ENCODE measurements around the gene IFI27L1.

Gene IFI27L1

DNA sequence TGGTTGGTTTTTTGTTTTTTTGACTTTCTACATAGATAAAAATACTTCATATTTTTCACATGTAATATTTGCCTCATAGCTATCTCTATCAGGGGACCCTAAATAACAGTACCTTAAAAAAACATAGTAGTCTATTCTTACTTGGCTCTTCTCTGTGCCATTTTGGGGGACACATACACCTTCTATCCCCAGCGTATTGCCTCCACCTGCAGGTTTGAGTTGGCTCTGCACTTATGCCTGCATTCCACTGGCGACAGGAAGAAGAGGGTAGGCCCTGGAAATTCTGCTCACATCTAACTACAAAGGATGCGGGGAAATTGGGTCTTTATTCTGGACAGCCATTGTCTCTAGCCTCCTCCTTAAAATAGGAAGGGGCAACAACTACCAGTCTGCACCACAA lies 62.1 kb downstream of the IFI27L1 start:
- H3K36me3 ChIP-seq (ENCODE audit: control insufficient read depth, insufficient read depth, low read length): no peaks in the 10 kb centered on the region
- no peaks in the 10 kb centered on the region for H3K79me2 ChIP-seq (ENCODE audit: control insufficient read depth, insufficient read depth, low read length)
- no peak overlapping the region for H3K18ac ChIP-seq (ENCODE audit: low read length)
- no peaks in the 10 kb centered on the region for H3K4me1 ChIP-seq (ENCODE audit: control insufficient read depth, low read depth, low read length)
- no peak overlapping the region for H3K4me2 ChIP-seq (ENCODE audit: low read length)
- H2AK5ac ChIP-seq (ENCODE audit: low read length): no peak overlapping the region
- H2BK120ac ChIP-seq (ENCODE audit: low read depth, low read length): no peak overlapping the region
- H3K56ac ChIP-seq (ENCODE audit: low read length): no peak overlapping the region
- no peak overlapping the region for H4K8ac ChIP-seq (ENCODE audit: low read depth, low read length)
- no peaks in the 10 kb centered on the region for H3K27me3 ChIP-seq (ENCODE audit: insufficient read depth, low read length, poor library complexity)
- H3K23ac ChIP-seq (ENCODE audit: low read length): no peak overlapping the region
- H3K4ac ChIP-seq (ENCODE audit: low read depth, low read length): no peak overlapping the region
- no peak overlapping the region for H3K9ac ChIP-seq (ENCODE audit: low read length)
- peak; percentile 66 for DNase-seq
- H3K27ac ChIP-seq (ENCODE audit: low read depth, low read length): no peak overlapping the region
- no CpG with 5 or more reads among the region's 3 CpGs for WGBS (ENCODE audit: extremely low coverage, insufficient coverage, low lambda C conversion rate)
- H2BK5ac ChIP-seq (ENCODE audit: low read length): no peak overlapping the region
- no peaks in the 10 kb centered on the region for H3K79me1 ChIP-seq (ENCODE audit: low read length)
- no peak overlapping the region for H2BK15ac ChIP-seq (replicated peaks; ENCODE audit: low read depth)
- H4K5ac ChIP-seq (ENCODE audit: low read length): no peak overlapping the region
- H3K4me3 ChIP-seq (ENCODE audit: low read length): no peak overlapping the region

DNA sequence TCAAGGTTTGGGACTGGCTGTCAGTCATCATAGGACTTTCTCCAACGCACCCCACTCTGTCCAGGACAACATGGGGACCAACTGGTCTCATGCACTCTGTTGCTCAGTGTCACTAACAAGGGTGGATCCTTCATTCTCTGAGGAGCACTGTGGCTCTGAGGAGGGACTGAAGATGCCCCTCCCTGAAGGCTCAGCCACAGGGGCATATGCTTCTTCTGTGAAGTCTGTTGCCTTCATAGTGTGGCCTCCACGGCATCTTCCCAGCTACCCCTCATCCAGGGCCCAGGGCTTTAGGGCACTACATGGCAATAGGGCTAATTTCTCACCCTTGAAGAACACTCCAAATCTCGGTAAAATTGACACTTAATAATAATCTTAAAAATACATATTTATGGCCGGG lies 62.6 kb downstream of the IFI27L1 start:
- H3K4me2 ChIP-seq (ENCODE audit: low read length): no peak overlapping the region
- DNase-seq: no peak
- H3K9ac ChIP-seq (ENCODE audit: low read length): no peak overlapping the region

DNA sequence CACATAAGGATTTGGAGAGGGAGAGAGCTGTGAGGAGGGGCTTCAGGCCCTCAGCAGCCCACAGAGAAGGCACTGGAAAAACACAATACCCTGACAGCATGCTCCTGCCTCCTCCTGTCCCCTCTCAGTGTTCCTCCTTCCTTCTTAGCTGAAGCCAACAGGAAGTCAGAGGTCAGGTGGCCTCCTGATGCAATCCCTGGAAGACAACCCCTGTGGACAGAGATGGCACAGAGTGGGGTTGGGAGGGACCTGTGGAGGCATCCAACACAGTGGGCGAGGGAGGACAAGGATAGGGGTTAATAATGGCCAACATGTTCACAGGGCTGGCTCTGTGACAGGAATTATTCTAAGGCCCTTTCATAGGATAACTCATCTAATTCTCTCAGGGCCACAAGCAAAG lies 63.7 kb downstream of the IFI27L1 start:
- Histone ChIP-seq H2BK5ac (ENCODE audit: low read length) (no peak overlapping the region), H3K23ac (ENCODE audit: low read length) (no peak overlapping the region), H3K9ac (ENCODE audit: low read length) (no peak overlapping the region), H4K5ac (ENCODE audit: low read length) (no peak overlapping the region), H2BK120ac (ENCODE audit: low read depth, low read length) (no peak overlapping the region), H3K27me3 (ENCODE audit: insufficient read depth, low read length, poor library complexity) (no peaks in the 10 kb centered on the region), H3K18ac (ENCODE audit: low read length) (no peak overlapping the region), H3K79me2 (ENCODE audit: control insufficient read depth, insufficient read depth, low read length) (no peaks in the 10 kb centered on the region), H3K36me3 (ENCODE audit: control insufficient read depth, insufficient read depth, low read length) (no peaks in the 10 kb centered on the region), H3K4ac (ENCODE audit: low read depth, low read length) (no peak overlapping the region), H2AK5ac (ENCODE audit: low read length) (no peak overlapping the region), H3K79me1 (ENCODE audit: low read length) (no peaks in the 10 kb centered on the region), H3K27ac (ENCODE audit: low read depth, low read length) (no peak overlapping the region), H3K4me2 (ENCODE audit: low read length) (no peak overlapping the region), H4K8ac (ENCODE audit: low read depth, low read length) (no peak overlapping the region), H3K4me3 (ENCODE audit: low read length) (no peak overlapping the region), H3K56ac (ENCODE audit: low read length) (peak overlapping the region; percentile 29), H3K4me1 (ENCODE audit: control insufficient read depth, low read depth, low read length) (no peaks in the 10 kb centered on the region), H2BK15ac (replicated peaks; ENCODE audit: low read depth) (no peak overlapping the region)
- peak; percentile 82 for DNase-seq
- no CpG with 5 or more reads among the region's 1 CpG for WGBS (ENCODE audit: extremely low coverage, insufficient coverage, low lambda C conversion rate)

More for the DNA sequence above, 62.6 kb downstream of the IFI27L1 start:
- H3K4me3 ChIP-seq (ENCODE audit: low read length): no peak overlapping the region
- H2AK5ac ChIP-seq (ENCODE audit: low read length): no peak overlapping the region
- H3K4ac ChIP-seq (ENCODE audit: low read depth, low read length): no peak overlapping the region
- peak overlapping the region; percentile 64 for H3K56ac ChIP-seq (ENCODE audit: low read length)
- H3K27me3 ChIP-seq (ENCODE audit: insufficient read depth, low read length, poor library complexity): no peaks in the 10 kb centered on the region
- no peak overlapping the region for H4K5ac ChIP-seq (ENCODE audit: low read length)
- no peaks in the 10 kb centered on the region for H3K4me1 ChIP-seq (ENCODE audit: control insufficient read depth, low read depth, low read length)
- H3K18ac ChIP-seq (ENCODE audit: low read length): no peak overlapping the region
- H3K79me2 ChIP-seq (ENCODE audit: control insufficient read depth, insufficient read depth, low read length): no peaks in the 10 kb centered on the region
- no peak overlapping the region for H3K27ac ChIP-seq (ENCODE audit: low read depth, low read length)
- H2BK5ac ChIP-seq (ENCODE audit: low read length): no peak overlapping the region
- H3K36me3 ChIP-seq (ENCODE audit: control insufficient read depth, insufficient read depth, low read length): no peaks in the 10 kb centered on the region
- no peaks in the 10 kb centered on the region for H3K79me1 ChIP-seq (ENCODE audit: low read length)
- WGBS (ENCODE audit: extremely low coverage, insufficient coverage, low lambda C conversion rate): no CpG with 5 or more reads among the region's 4 CpGs
- no peak overlapping the region for H4K8ac ChIP-seq (ENCODE audit: low read depth, low read length)
- no peak overlapping the region for H2BK15ac ChIP-seq (replicated peaks; ENCODE audit: low read depth)
- no peak overlapping the region for H3K23ac ChIP-seq (ENCODE audit: low read length)
- H2BK120ac ChIP-seq (ENCODE audit: low read depth, low read length): no peak overlapping the region

DNA sequence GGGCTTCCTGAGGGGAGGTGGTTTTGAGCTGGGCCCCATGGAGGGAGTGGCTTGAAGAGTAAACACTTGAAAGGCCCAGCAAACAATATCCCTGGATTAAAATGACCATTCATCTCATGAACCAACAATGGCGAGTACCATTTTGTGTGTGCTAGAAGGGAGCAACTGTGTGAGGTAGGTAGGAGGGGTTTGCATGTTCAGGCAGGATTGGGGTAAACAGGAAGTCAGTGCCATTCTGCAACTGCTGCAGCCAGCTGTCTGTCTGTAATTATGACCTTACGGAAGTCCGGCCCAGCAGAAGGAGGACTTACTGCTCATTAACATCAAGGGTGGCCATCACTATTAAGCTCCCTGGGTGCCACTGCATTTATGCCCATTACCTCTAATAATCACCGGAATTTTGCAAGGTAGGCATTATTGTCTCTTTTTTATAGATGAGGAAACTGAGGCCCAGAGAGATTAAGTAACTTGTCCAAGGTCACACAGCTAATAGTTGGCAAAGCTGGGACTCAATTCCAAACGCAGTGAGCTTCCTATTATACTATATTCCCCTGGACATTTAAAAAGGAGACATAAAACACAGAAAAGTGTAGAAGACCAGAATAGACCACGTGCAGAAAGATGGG lies 64.9 kb downstream of the IFI27L1 start:
- Histone ChIP-seq H3K18ac (ENCODE audit: low read length) (no peak overlapping the region), H3K36me3 (ENCODE audit: control insufficient read depth, insufficient read depth, low read length) (no peaks in the 10 kb centered on the region), H2BK120ac (ENCODE audit: low read depth, low read length) (no peak overlapping the region), H3K4me3 (ENCODE audit: low read length) (no peak overlapping the region), H3K9ac (ENCODE audit: low read length) (no peak overlapping the region), H3K79me2 (ENCODE audit: control insufficient read depth, insufficient read depth, low read length) (no peaks in the 10 kb centered on the region), H3K27me3 (ENCODE audit: insufficient read depth, low read length, poor library complexity) (no peaks in the 10 kb centered on the region), H3K27ac (ENCODE audit: low read depth, low read length) (no peak overlapping the region), H4K5ac (ENCODE audit: low read length) (no peak overlapping the region), H3K23ac (ENCODE audit: low read length) (no peak overlapping the region), H3K4me2 (ENCODE audit: low read length) (no peak overlapping the region), H3K79me1 (ENCODE audit: low read length) (no peaks in the 10 kb centered on the region), H3K4me1 (ENCODE audit: control insufficient read depth, low read depth, low read length) (no peaks in the 10 kb centered on the region), H2AK5ac (ENCODE audit: low read length) (no peak overlapping the region), H3K56ac (ENCODE audit: low read length) (no peak overlapping the region), H3K4ac (ENCODE audit: low read depth, low read length) (no peak overlapping the region), H2BK15ac (replicated peaks; ENCODE audit: low read depth) (no peak overlapping the region), H2BK5ac (ENCODE audit: low read length) (no peak overlapping the region), H4K8ac (ENCODE audit: low read depth, low read length) (no peak overlapping the region)
- DNase-seq: no peak
- no CpG with 5 or more reads among the region's 6 CpGs for WGBS (ENCODE audit: extremely low coverage, insufficient coverage, low lambda C conversion rate)
